Activated CD8-positive, alpha-beta memory T cell treated with anti-CD3 and anti-CD28 coated beads, Interleukin-2, amount 50 U/mL, for 24 hours (primary cell): ENCODE measurements around the gene HRCT1.

ENCODE experiments used
- DNase-seq: peaks from one replicate; pipeline ENCODE4 v3.0.0-alpha.2; 2020; ENCODE audit errors: extremely low read depth

HRCT1 gene

DNA sequence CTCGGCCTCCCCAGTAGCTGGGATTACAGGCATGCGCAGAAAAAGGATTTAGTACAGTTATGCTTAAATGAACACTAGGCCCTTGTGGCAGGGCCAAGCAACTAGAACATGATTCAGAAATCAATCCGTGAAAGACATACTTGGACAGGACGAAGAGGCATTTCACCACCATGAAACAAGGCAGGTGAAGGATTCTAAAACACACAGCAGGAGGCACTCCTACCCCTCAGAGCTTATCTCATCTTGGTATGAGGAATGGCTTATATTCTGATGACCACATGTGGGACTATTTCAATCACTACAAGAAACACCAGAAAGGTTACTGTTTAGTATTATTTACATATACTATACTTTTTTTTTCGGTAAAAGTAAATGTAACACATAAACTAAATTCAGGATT, 36.3 kb downstream of the HRCT1 start:
- DNase-seq, result no peak

- no peak for DNase-seq
Observed at GRCh38 chr9:35944173-35944572, 38.2 kb downstream of the HRCT1 start.

DNA sequence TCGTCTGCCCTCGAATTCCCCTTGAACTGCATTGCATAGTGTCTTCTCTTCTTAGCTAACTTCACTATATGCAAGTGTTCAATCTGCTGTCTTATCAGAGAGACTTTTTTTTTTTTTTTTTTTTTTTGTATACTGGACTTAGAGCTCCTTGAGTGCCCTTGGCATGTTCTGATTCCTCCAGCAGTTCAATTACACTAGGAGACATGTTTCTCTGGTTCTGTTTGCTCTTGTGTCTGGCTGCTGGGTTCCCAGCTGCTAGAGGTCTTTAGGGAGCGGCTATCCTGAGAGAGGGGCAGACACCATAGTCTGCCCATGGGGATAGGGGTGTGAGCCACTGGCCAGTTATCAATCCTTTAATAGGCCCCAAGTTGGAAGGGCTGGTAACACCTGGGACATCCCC, 38.8 kb downstream of the HRCT1 start:
- no peak for DNase-seq

DNA sequence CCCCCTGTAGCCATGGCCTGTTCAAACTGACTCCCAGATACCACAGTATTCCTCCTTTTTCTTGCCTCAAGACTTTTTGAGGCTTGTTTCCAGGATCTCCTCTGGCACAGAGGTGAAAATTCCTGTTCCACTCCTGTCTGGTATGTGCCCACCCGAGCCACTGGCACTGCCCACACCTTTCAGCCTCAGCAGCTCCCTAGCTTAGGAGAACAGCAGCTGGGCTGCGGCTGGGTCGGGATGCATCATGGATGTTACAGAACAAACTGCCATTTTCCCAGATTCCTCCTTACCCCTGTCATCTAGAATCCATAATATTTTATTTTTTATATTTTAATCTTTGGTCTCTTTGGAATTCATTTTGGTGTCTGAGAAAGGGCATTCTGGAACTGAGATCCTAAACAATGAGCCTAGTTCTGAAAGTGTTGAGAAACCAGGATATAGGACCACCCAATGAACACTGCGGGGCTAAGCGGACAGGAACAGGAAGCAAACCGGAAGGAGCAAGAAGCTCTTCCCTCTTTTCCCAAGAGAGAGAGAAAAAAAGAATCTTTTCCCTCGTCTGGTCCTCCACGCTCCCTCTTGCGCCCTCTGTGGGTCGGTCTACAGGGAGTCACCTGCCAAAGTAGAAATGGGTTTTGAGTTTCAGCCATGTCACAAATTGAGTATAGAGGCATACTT, 39.5 kb downstream of the HRCT1 start:
- peak; percentile 39 for DNase-seq

GRCh38 chr9:35948451-35948850, 42.4 kb downstream of the HRCT1 start:
- DNase-seq, result no peak

DNA sequence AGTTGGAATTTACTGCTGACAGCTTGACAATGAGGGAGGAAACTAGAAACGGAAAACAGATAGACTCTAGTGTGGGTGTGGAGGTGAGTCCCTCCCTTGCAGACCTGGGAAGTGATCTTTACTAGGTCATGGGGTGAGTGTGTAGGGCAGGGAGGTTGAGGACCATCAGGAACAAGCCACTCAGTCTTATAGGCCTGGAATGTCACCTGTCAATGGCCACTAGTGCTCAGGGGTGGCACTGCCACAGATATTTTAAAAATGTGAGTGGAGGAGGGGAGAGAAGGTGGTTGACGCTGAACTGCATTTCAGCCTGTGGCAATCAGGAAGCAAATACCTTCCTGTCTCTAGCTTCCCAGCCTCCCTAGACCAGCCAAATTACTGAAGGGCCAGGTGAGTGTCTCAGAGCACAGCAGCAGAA, 42.9 kb downstream of the HRCT1 start:
- DNase-seq, result no peak

GRCh38 chr9:35951736-35952135, 45.7 kb downstream of the HRCT1 start:
- no peak for DNase-seq

DNA sequence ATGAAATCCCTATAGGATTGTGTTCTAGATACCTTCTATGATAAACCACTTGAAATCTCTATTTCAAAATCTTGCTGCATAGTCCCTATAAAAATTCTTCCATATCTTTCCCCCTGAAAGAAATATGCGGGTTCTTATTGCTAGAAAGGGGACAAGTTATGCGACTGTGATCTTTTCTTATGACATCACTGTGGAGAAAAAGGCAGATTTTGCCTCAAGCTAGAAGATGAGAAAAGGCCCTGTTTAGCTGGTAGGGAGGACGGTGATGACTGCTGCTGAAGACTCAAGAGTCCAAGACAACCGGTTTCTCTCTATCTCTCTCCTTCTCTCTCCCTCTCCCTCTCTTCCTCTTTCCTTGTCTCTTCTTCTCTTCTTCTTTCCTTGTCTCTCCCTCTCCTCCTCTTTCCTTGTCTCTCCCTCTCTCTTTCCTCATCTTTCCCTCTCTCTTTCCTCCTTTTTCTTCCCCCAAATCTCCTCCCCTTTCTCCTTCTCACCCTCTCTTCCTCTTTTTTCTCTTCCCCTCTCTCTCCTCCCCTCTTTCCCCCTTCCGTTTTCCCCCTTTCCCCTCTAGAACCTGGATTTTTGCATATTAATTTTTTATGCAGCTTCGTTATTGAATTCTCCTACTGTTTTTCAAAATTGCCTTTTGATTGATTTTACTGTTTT, 46.7 kb downstream of the HRCT1 start:
- DNase-seq, result no peak

GRCh38 chr9:35954942-35955546, 49.0 kb downstream of the HRCT1 start:
- DNase-seq, result peak; percentile 12

- DNase-seq, result no peak
Observed at GRCh38 chr9:35956651-35957050, 50.6 kb downstream of the HRCT1 start.
